DMS79 treated with DMSO at 0.1 percent for 48 hours (cell line): ENCODE results near the gene NR1D1.

Experiments used
- DNase-seq: peaks from one replicate; lab custom pipeline; 2025; lab: John Stamatoyannopoulos, UW

NR1D1 gene

DNA sequence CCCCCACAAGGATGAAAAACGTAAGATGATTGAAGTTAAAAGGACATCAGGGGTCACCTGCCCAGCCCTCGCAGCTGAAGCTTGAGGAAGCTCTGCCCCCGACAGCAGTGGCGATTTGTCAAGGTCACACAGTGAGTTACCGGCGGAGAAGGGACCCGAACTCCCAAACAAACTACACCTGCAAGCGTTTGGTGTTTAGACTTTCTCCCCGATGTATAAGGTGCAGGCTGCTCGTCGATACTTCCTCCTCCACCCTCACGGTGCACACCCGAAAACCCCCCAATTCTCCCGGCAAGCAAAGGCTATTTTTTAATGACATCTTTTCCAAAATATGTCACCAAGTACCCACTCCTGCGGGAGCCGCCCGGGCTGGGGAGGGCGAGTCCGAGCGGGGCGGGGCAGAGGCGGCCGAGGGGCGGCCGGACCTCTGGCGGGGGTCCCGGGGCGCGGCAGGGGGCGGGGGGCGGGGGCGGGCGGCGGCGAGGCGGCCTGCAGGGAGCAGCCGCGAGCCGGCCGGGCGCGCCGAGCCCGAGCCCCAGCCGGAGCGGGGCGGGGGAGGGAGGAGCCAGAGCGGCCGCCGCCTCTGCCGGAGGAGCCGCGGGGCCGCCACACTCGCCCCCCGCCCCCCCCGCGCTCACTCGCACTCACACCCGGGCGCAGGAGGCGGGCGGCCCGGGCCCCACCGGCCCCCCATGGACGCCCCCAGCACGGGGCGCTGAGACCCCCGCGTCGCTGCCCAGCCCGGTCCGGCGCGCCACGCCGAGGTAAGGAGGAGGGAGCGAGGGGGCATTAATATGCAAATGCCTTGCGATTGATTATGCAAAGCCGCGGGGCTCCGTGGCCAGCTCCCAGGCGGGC lies 37.8 kb downstream of the NR1D1 start, which contains the start of gene THRA:
Gene THRA, plus strand, starts transcription at position 637 of the 858 bp plus-strand sequence. CDS start 11,524 bp downstream, outside the sequence.
- DNase-seq: peak; percentile 32

DNA sequence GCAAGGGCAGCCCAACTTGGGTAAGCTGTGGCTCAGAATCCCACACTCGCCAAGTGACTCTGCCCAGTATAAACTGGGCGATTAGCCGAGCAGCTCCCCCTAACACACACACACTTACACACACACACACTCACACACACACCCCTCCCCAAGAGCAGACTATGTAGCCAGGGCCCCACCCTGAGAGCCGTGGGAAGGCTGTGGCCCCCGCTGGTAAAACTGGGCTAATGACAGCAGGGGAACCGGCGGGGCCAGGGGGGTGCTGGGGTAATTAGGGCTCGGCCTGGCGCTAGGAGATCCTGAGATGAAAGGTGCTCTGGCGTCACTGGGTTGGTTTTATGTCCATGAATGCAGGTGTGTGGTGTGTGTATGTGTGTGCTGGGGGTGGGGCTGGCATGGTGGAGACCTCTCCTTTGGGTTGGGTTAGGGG lies 38.8 kb downstream of the NR1D1 start:
- no peak for DNase-seq

DNA sequence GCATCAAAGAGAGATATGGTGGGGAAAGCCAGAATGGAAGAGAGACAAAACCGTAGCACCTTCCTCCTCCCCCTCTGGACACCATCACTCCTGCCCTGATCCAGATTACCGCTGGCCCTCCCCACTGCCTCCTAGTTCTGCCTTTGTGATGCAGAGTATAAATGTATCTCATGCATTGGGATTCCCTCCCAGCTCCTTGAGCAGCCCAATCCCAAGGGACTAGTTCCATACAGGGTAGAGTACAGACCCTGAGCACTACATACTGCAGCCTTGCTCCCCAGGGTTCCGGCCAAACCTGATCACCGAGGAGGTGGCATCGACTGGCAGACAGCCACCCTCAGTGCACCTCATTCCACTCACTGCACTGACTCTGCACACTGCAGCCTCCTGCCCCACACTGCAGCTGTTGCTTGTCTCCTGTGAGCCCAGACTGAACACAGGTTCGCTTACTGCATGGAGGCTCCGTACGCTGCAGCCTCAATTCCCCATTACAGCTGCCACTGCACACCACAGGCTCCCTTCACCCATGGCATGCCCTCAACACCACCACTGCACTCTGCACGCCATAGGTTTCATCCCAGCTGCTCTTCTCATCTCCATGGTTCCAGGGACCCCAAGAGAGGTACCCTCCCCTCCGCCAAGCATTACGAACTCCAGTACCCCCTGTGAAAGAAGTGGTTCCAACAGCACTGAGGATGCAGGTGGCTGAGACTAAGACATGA lies 39.3 kb downstream of the NR1D1 start:
- no peak for DNase-seq

- no peak for DNase-seq
These were observed 40.5 kb downstream of the NR1D1 start for GRCh38 chr17:40059729-40060475.

- no peak for DNase-seq
These were observed 41.5 kb downstream of the NR1D1 start for GRCh38 chr17:40058865-40059264.

GRCh38 chr17:40058186-40058784 lies 42.1 kb downstream of the NR1D1 start:
- DNase-seq: no peak

GRCh38 chr17:40056379-40057015 lies 43.9 kb downstream of the NR1D1 start:
- DNase-seq: no peak
